Calu3 (cell line): ENCODE measurements around the gene XRCC5. TPM values are rescaled to one million over a fixed set of nuclear protein-coding genes. Genes with fewer than 3 reads are reported as not detected.

Source experiments
- BruUV-seq: library from RNA; stranded (reverse); fragments of 400-500 nt; replicated peaks from 2 replicates; lab custom pipeline; 2021; lab: Mats Ljungman, UMichigan
- CTCF ChIA-PET: fragments of 300-600 bp; sonication (Branson Sonifier 250); formaldehyde crosslinking; loops from one replicate; lab custom pipeline; 2022; ENCODE audit warnings: antibody characterized with exemption; lab: Charles Lee
- DNase-seq: peaks from one replicate; pipeline ENCODE4 v3.0.0; 2022
- H3K27ac Mint-ChIP-seq: one replicate; pipeline ENCODE4 v1.8.0; 2022; ENCODE audit warnings: mixed read lengths; ENCODE audit not compliant: unreplicated experiment
- H3K27me3 Mint-ChIP-seq: one replicate; pipeline ENCODE4 v1.8.0; 2022; ENCODE audit warnings: mixed read lengths; ENCODE audit not compliant: unreplicated experiment
- H3K36me3 Mint-ChIP-seq: one replicate; pipeline ENCODE4 v1.8.0; 2022; ENCODE audit warnings: mild to moderate bottlenecking, moderate library complexity, mixed read lengths; ENCODE audit not compliant: insufficient read depth, unreplicated experiment
- H3K4me1 Mint-ChIP-seq: one replicate; pipeline ENCODE4 v1.8.0; 2022; ENCODE audit warnings: mild to moderate bottlenecking, low read depth, mixed read lengths; ENCODE audit not compliant: unreplicated experiment
- H3K4me3 Mint-ChIP-seq: one replicate; pipeline ENCODE4 v1.8.0; 2022; ENCODE audit warnings: mild to moderate bottlenecking, low read depth, moderate library complexity, mixed read lengths; ENCODE audit not compliant: unreplicated experiment
- H3K9me3 Mint-ChIP-seq: one replicate; pipeline ENCODE4 v1.8.0; 2022; ENCODE audit warnings: low read depth, mixed read lengths; ENCODE audit not compliant: unreplicated experiment
- CTCF ChIP-seq: fragments of 200-600 bp; IDR thresholded peaks from one replicate; pipeline ENCODE4 v1.8.0; 2022; ENCODE audit warnings: antibody characterized with exemption; ENCODE audit not compliant: unreplicated experiment
- intact Hi-C: fragments of 100-400 bp; cut with micrococcal nuclease; formaldehyde crosslinking; loops from one replicate; pipeline ENCODE4 v1.10.0; 2022; ENCODE audit not compliant: unreplicated experiment
- total RNA-seq: library from RNA; stranded (reverse); gene quantifications from 2 replicates; pipeline ENCODE4 v1.2.3, GENCODE V29; 2022

The XRCC5 gene
- total RNA-seq, 1 experiment from 2014 or later: 313 TPM

DNA sequence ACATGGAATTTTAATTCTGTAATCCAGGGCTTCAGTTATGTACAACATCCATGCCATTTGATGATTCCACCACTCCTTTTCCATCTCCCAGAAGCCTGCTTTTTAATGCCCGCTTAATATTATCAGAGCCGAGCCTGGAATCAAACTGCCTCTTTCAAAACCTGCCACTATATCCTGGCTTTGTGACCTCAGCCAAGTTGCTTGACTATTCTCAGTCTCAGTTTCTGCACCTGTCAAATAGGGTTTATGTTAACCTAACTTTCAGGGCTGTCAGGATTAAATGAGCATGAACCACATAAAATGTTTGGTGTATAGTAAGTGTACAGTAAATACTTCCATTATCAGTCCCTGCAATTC is 108.7 kb downstream of the XRCC5 start:
- no peak overlapping the region for H3K4me3 Mint-ChIP-seq
- CTCF ChIA-PET: no interaction called here
- intact Hi-C loops: loop anchor here (10.0 kb wide), 1 partner anchor 257 kb away; no protein-coding TSS in a partner anchor

GRCh38 chr2:216219861-216220260 is 110.7 kb downstream of the XRCC5 start:
- Mint-ChIP-seq H3K36me3 (peaks cover 14% of the 10 kb centered on the region), H3K4me1 (peaks cover 24% of the 10 kb centered on the region), H3K4me3 (no peak overlapping the region), H3K9me3 (no peaks in the 10 kb centered on the region), H3K27ac (no peak overlapping the region), H3K27me3 (no peaks in the 10 kb centered on the region)
- DNase-seq: no peak
- TF ChIP-seq CTCF: no peak
- no TSS peak for BruUV-seq
- intact Hi-C loops: loop anchor here (5.0 to 10.0 kb wide), 2 partner anchors 182 to 255 kb away; no protein-coding TSS in a partner anchor
- CTCF ChIA-PET: no interaction called here

More for the DNA sequence above, 108.7 kb downstream of the XRCC5 start:
- no TSS peak for BruUV-seq
- DNase-seq: no peak
- peaks cover 15% of the 10 kb centered on the region for H3K36me3 Mint-ChIP-seq
- H3K27ac Mint-ChIP-seq: no peak overlapping the region
- H3K9me3 Mint-ChIP-seq: no peaks in the 10 kb centered on the region
- H3K27me3 Mint-ChIP-seq: no peaks in the 10 kb centered on the region
- H3K4me1 Mint-ChIP-seq: peaks cover 23% of the 10 kb centered on the region
- no peak for TF ChIP-seq CTCF

DNA sequence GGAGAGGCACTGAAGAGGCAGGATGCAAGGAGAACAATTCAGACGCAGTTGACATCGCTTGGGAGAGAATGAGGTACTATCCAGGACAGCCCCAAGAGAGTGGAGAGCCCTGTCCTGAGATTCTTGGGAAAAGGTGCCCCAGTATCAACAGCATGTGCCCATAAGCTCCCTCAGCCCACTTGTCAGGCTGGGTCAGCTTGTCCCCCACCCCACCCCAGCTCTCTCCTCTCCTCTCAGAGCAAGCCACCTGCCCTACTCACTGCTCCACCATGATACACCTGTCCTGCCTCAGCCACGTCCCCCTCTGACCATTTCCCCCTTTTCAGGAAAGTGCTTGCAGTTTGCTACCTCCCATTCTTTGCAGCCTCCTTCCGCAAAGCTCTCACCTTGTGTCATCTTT is 111.8 kb downstream of the XRCC5 start:
- Mint-ChIP-seq H3K36me3 (peaks cover 14% of the 10 kb centered on the region), H3K4me1 (peaks cover 24% of the 10 kb centered on the region), H3K27ac (no peak overlapping the region), H3K9me3 (no peaks in the 10 kb centered on the region), H3K27me3 (no peaks in the 10 kb centered on the region), H3K4me3 (no peak overlapping the region)
- BruUV-seq: no TSS peak
- CTCF ChIA-PET: no interaction called here
- intact Hi-C loops: loop anchor here (5.0 kb wide), 1 partner anchor 181 kb away; no protein-coding TSS in a partner anchor
- TF ChIP-seq CTCF: no peak
- DNase-seq: no peak

- TF ChIP-seq CTCF: no peak
- intact Hi-C loops: loop anchor here (5.0 kb wide), 1 partner anchor 180 kb away; no protein-coding TSS in a partner anchor
- Mint-ChIP-seq H3K9me3 (no peaks in the 10 kb centered on the region), H3K4me1 (peaks cover 22% of the 10 kb centered on the region), H3K27me3 (no peaks in the 10 kb centered on the region), H3K27ac (peak overlapping the region; percentile 66), H3K4me3 (no peak overlapping the region), H3K36me3 (peaks cover 14% of the 10 kb centered on the region)
- DNase-seq: no peak
- CTCF ChIA-PET: no interaction called here
- BruUV-seq: no TSS peak
Observed at GRCh38 chr2:216221811-216222210, 112.7 kb downstream of the XRCC5 start.
